DND-41 (cell line): ENCODE data around the gene PNPLA1.

Experiments used
- ATAC-seq: fragments of 200-7000 bp; cut with Tn5 transposase; 3 replicates; pipeline ENCODE4 v1.9.1; 2021; ENCODE audit warnings: low read depth; ENCODE audit not compliant: insufficient read depth
- DNase-seq: peaks from one replicate; pipeline ENCODE4 v3.0.0-alpha.2; 2020
- H2AFZ ChIP-seq: 2 replicates; pipeline ENCODE4 v1.6.0; 2012; ENCODE audit warnings: low read depth, low read length
- H3K27ac ChIP-seq: 2 replicates; pipeline ENCODE4 v1.5.1; 2012; ENCODE audit warnings: low read length, inconsistent platforms
- H3K27me3 ChIP-seq: fragments of 200-600 bp; sonication (generic); 2 replicates; pipeline ENCODE4 v1.6.0; 2012; ENCODE audit warnings: low read length, mild to moderate bottlenecking, inconsistent platforms; ENCODE audit not compliant: insufficient read depth, poor library complexity
- H3K36me3 ChIP-seq: 2 replicates; pipeline ENCODE4 v1.5.1; 2012; ENCODE audit warnings: low read length, inconsistent platforms; ENCODE audit not compliant: insufficient read depth
- H3K4me1 ChIP-seq: 2 replicates; pipeline ENCODE4 v1.5.1; 2012; ENCODE audit warnings: mild to moderate bottlenecking, low read length; ENCODE audit not compliant: insufficient read depth
- H3K4me2 ChIP-seq: 2 replicates; pipeline ENCODE4 v1.6.0; 2012; ENCODE audit warnings: mild to moderate bottlenecking, moderate library complexity, low read length, inconsistent platforms; ENCODE audit not compliant: insufficient read depth
- H3K4me3 ChIP-seq, 2 experiments: fragments of 200-600 bp in 1 of 2; shearing (Covaris generic) in 1 of 2; 2 replicates each; pipeline ENCODE4 v1.5.1; 2012 to 2016; ENCODE audit warnings: inconsistent platforms in 2 of 2, low read length in 2 of 2, mild to moderate bottlenecking in 2 of 2, low read depth in 1 of 2, moderate library complexity in 1 of 2
- H3K79me2 ChIP-seq: 2 replicates; pipeline ENCODE4 v1.6.0; 2012; ENCODE audit warnings: low read length, inconsistent platforms; ENCODE audit not compliant: insufficient read depth
- H3K9ac ChIP-seq: 2 replicates; pipeline ENCODE4 v1.6.0; 2012; ENCODE audit warnings: low read depth, mild to moderate bottlenecking, inconsistent platforms, low read length, moderate library complexity
- H3K9me3 ChIP-seq: 2 replicates; pipeline ENCODE4 v1.5.1; 2012; ENCODE audit warnings: low read length, moderate library complexity, mild to moderate bottlenecking, inconsistent platforms; ENCODE audit not compliant: insufficient read depth, severe bottlenecking
- H4K20me1 ChIP-seq: 2 replicates; pipeline ENCODE4 v1.6.0; 2012; ENCODE audit warnings: low read length; ENCODE audit not compliant: insufficient read depth
- CTCF ChIP-seq: IDR thresholded peaks from 2 replicates; pipeline ENCODE4 v1.5.1; 2012; ENCODE audit warnings: borderline replicate concordance, low read length, moderate library complexity, mild to moderate bottlenecking; ENCODE audit not compliant: poor library complexity, severe bottlenecking; ENCODE audit errors: extremely low read depth
- EZH2 ChIP-seq: IDR thresholded peaks from 3 replicates; pipeline ENCODE4 v1.6.1; 2012; ENCODE audit warnings: borderline replicate concordance, low read depth, mild to moderate bottlenecking, moderate library complexity, low read length, inconsistent platforms; ENCODE audit not compliant: severe bottlenecking

Gene PNPLA1

GRCh38 chr6:36249536-36249935 is 20.3 kb upstream of the PNPLA1 start:
- no peak for TF ChIP-seq CTCF
- TF ChIP-seq EZH2: no peak
- no peaks in the 10 kb centered on the region for H4K20me1 ChIP-seq
- ATAC-seq: no peak
- no peaks in the 10 kb centered on the region for H3K36me3 ChIP-seq
- H3K4me1 ChIP-seq: no peaks in the 10 kb centered on the region
- no peak overlapping the region for H3K4me2 ChIP-seq
- no peaks in the 10 kb centered on the region for H3K9me3 ChIP-seq
- H2AFZ ChIP-seq: no peak overlapping the region
- DNase-seq: no peak
- H3K27me3 ChIP-seq: no peaks in the 10 kb centered on the region
- H3K4me3 ChIP-seq: no peak overlapping the region
- H3K9ac ChIP-seq: no peak overlapping the region
- H3K27ac ChIP-seq: no peak overlapping the region
- no peaks in the 10 kb centered on the region for H3K79me2 ChIP-seq

- H3K4me3 ChIP-seq: no peak overlapping the region
- no peaks in the 10 kb centered on the region for H4K20me1 ChIP-seq
- no peaks in the 10 kb centered on the region for H3K4me1 ChIP-seq
- DNase-seq (no peak), ATAC-seq (no peak)
- H3K79me2 ChIP-seq: no peaks in the 10 kb centered on the region
- H3K9ac ChIP-seq: no peak overlapping the region
- no peak overlapping the region for H3K4me2 ChIP-seq
- H3K9me3 ChIP-seq: no peaks in the 10 kb centered on the region
- H3K27ac ChIP-seq: no peak overlapping the region
- H2AFZ ChIP-seq: no peak overlapping the region
- H3K27me3 ChIP-seq: no peaks in the 10 kb centered on the region
- no peak for TF ChIP-seq EZH2
- TF ChIP-seq CTCF: no peak
- no peaks in the 10 kb centered on the region for H3K36me3 ChIP-seq
These were observed 17.9 kb upstream of the PNPLA1 start for GRCh38 chr6:36252005-36252404.

- Histone ChIP-seq H3K79me2 (no peaks in the 10 kb centered on the region), H3K4me1 (no peaks in the 10 kb centered on the region), H4K20me1 (no peaks in the 10 kb centered on the region), H3K27me3 (peaks cover 8% of the 10 kb centered on the region), H3K9ac (no peak overlapping the region), H3K9me3 (peaks cover 8% of the 10 kb centered on the region), H2AFZ (no peak overlapping the region), H3K4me2 (no peak overlapping the region), H3K4me3 (no peak overlapping the region), H3K36me3 (no peaks in the 10 kb centered on the region), H3K27ac (no peak overlapping the region)
- no peak for TF ChIP-seq CTCF
- no peak for TF ChIP-seq EZH2
- DNase-seq (no peak), ATAC-seq (no peak)
These were observed 6.4 kb upstream of the PNPLA1 start for GRCh38 chr6:36263390-36264000.
